Epidermal melanocyte (primary cell): ENCODE measurements around the gene GEMIN7.

Experiments
- DNase-seq: peaks from one replicate; pipeline ENCODE4 v3.0.0; 2011; ENCODE audit warnings: low spot score; ENCODE audit not compliant: insufficient read length

The GEMIN7 gene

GRCh38 chr19:45086480-45086879 lies 7.4 kb downstream of the GEMIN7 start:
- no peak for DNase-seq

GRCh38 chr19:45087531-45087930 lies 8.5 kb downstream of the GEMIN7 start:
- no peak for DNase-seq

- no peak for DNase-seq
These were observed 11.0 kb downstream of the GEMIN7 start for GRCh38 chr19:45090034-45090433.

GRCh38 chr19:45090606-45091005 lies 11.5 kb downstream of the GEMIN7 start:
- no peak for DNase-seq

- peak; percentile 98 for DNase-seq
These were observed 12.2 kb downstream of the GEMIN7 start for GRCh38 chr19:45091031-45091923.

- peak; percentile 90 for DNase-seq
These were observed 14.0 kb downstream of the GEMIN7 start, which contains the start of gene PPP1R37 for GRCh38 chr19:45092747-45093678. Gene PPP1R37 (plus strand): TSS chr19:45093179. CDS start chr19:45093326, 147 bp downstream.

GRCh38 chr19:45094137-45094536 lies 15.1 kb downstream of the GEMIN7 start:
- DNase-seq, result no peak

GRCh38 chr19:45094707-45095106 lies 15.6 kb downstream of the GEMIN7 start:
- DNase-seq, result no peak

GRCh38 chr19:45095496-45096413 lies 16.7 kb downstream of the GEMIN7 start:
- DNase-seq, result no peak

GRCh38 chr19:45096700-45097099 lies 17.6 kb downstream of the GEMIN7 start:
- DNase-seq, result no peak

- no peak for DNase-seq
These were observed 18.4 kb downstream of the GEMIN7 start for GRCh38 chr19:45097450-45097775.

- DNase-seq, result peak; percentile 95
These were observed 18.9 kb downstream of the GEMIN7 start for GRCh38 chr19:45097776-45098520.

- no peak for DNase-seq
These were observed 19.7 kb downstream of the GEMIN7 start for GRCh38 chr19:45098521-45099466.

GRCh38 chr19:45099467-45100191 lies 20.6 kb downstream of the GEMIN7 start:
- no peak for DNase-seq

- no peak for DNase-seq
These were observed 21.1 kb downstream of the GEMIN7 start for GRCh38 chr19:45100201-45100600.

GRCh38 chr19:45100846-45101252 lies 21.8 kb downstream of the GEMIN7 start:
- DNase-seq, result no peak

- no peak for DNase-seq
These were observed 22.7 kb downstream of the GEMIN7 start for GRCh38 chr19:45101806-45102205.

- no peak for DNase-seq
These were observed 23.4 kb downstream of the GEMIN7 start for GRCh38 chr19:45102481-45102880.

GRCh38 chr19:45103156-45103507 lies 24.1 kb downstream of the GEMIN7 start:
- peak; percentile 71 for DNase-seq
